Renal pelvis (tissue), 3 donors: ENCODE results near the gene DERL3. TPM values are rescaled to one million over a fixed set of nuclear protein-coding genes. Genes with fewer than 3 reads are reported as not detected.

Experiments
- polyA plus RNA-seq, 3 donors: library from polyadenylated mRNA; unstranded; fragments of 120-200 nt; gene quantifications; one replicate each; pipeline ENCODE4 v1.2.1, GENCODE V29; 2013; ENCODE audit not compliant: insufficient read length in 3 of 3

DERL3 gene
- polyA plus RNA-seq, 3 donors, result 4.9 to 6.4 (median 6.3) TPM

Other genes with a start within 250 kb of the DERL3 start
- 1 to 10 TPM; 2.3 to 4.8 (median 2.5) TPM for gene DRICH1, start 206.7 kb downstream of the DERL3 start, polyA plus RNA-seq
- 1 to 10 TPM; 2.5 to 5.7 (median 3.9) TPM for gene RGL4, start 148.0 kb downstream of the DERL3 start, polyA plus RNA-seq
- 1 to 10 TPM; 6.1 to 8.6 (median 7.7) TPM for gene ZNF70, start 87.9 kb downstream of the DERL3 start, polyA plus RNA-seq
- 1 to 10 TPM in 2 of 3 donors, under 1 TPM in 1; 0.89 to 1.3 (median 1.1) TPM for gene VPREB3, start 84.6 kb downstream of the DERL3 start, polyA plus RNA-seq
- 1 to 10 TPM; 2.2 to 3.7 (median 2.9) TPM for gene C22orf15, start 76.0 kb downstream of the DERL3 start, polyA plus RNA-seq
- gene CHCHD10, start 71.0 kb downstream of the DERL3 start, polyA plus RNA-seq, result 100 to 1,000 TPM in 1 of 3 donors, 10 to 100 TPM in 2; 81.4 to 103 (median 91.5) TPM
- 10 to 100 TPM; 15.3 to 21.9 (median 20.0) TPM for gene MMP11, start 66.2 kb downstream of the DERL3 start, polyA plus RNA-seq
- 100 to 1,000 TPM; 171 to 218 (median 181) TPM for gene SMARCB1, start 52.0 kb downstream of the DERL3 start, polyA plus RNA-seq
- gene SLC2A11, start 18.9 kb upstream of the DERL3 start, polyA plus RNA-seq, result 10 to 100 TPM; 22.8 to 68.3 (median 61.5) TPM
- 100 to 1,000 TPM; 248 to 398 (median 342) TPM for gene MIF, start 55.4 kb upstream of the DERL3 start, polyA plus RNA-seq
- gene GSTT2B, start 122.2 kb upstream of the DERL3 start, polyA plus RNA-seq, result 10 to 100 TPM; 13.7 to 19.4 (median 14.8) TPM
- gene DDTL, start 127.9 kb upstream of the DERL3 start, polyA plus RNA-seq, result 10 to 100 TPM in 2 of 3 donors, 1 to 10 TPM in 1; 6.4 to 13.1 (median 10.8) TPM
- 10 to 100 TPM; 73.9 to 90.9 (median 90.2) TPM for gene DDT, start 135.4 kb upstream of the DERL3 start, polyA plus RNA-seq
- gene GSTT2, start 141.1 kb upstream of the DERL3 start, polyA plus RNA-seq, result 1 to 10 TPM; 1.0 to 1.9 (median 1.3) TPM
- not detected for gene GSTT4, start 166.4 kb upstream of the DERL3 start, polyA plus RNA-seq
- 10 to 100 TPM; 55.6 to 66.7 (median 63.5) TPM for gene CABIN1, start 172.3 kb upstream of the DERL3 start, polyA plus RNA-seq